ENCODE data around the gene TBL3. TPM values are rescaled to one million over a fixed set of nuclear protein-coding genes. Genes with fewer than 3 reads are reported as not detected.

TBL3 gene
- total and polyA plus RNA-seq, 7 donors, result 31.5 to 78.0 (median 41.8) TPM

DNA sequence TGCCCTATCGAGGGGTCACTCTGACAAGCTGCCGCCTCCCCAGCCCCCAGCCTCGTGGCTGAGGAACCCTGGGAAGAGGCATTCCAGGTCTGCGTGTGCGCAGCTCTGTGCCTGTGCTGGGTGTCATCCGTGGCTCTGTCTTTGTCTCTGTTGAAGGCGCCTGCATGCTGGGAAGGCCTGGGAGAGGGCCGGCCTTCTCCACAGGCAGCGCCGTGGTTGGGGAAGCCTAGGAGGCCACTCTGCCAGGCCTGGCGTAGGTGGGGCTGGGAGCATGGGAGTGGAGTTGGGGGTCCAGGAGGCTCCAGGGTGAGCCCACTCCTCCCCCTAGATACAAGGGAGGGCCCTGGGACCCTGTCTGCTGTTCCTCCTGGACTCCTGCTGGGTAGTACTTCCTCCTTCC is 58.2 kb downstream of the TBL3 start:
- ATAC-seq (no peak), DNase-seq (no peak)
- intact Hi-C loops (cut with DNase I), result no loop called here
- Histone ChIP-seq H3K9me3 (no peaks in the 10 kb centered on the region), H3K27me3 (ENCODE audit: insufficient read depth in 3 of 3, low read length in 2 of 3) (no peaks in the 10 kb centered on the region), H3K4me1 (peaks cover 21% of the 10 kb centered on the region), H3K27ac (no peak overlapping the region), H3K4me3 (peak overlapping the region; percentile 78), H3K36me3 (ENCODE audit: insufficient read depth in 1 of 2, low read depth in 1 of 2) (peaks cover 0 to 5% of the 10 kb centered on the region in 2 donors)
- TF ChIP-seq, protein P1, sequence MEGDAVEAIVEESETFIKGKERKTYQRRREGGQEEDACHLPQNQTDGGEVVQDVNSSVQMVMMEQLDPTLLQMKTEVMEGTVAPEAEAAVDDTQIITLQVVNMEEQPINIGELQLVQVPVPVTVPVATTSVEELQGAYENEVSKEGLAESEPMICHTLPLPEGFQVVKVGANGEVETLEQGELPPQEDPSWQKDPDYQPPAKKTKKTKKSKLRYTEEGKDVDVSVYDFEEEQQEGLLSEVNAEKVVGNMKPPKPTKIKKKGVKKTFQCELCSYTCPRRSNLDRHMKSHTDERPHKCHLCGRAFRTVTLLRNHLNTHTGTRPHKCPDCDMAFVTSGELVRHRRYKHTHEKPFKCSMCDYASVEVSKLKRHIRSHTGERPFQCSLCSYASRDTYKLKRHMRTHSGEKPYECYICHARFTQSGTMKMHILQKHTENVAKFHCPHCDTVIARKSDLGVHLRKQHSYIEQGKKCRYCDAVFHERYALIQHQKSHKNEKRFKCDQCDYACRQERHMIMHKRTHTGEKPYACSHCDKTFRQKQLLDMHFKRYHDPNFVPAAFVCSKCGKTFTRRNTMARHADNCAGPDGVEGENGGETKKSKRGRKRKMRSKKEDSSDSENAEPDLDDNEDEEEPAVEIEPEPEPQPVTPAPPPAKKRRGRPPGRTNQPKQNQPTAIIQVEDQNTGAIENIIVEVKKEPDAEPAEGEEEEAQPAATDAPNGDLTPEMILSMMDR (IDR thresholded peaks at IDR 0.05), result no peak
- WGBS, 3 donors, result 75 to 84% (median 75%) methylated on average over 11 of the region's 11 CpGs

DNA sequence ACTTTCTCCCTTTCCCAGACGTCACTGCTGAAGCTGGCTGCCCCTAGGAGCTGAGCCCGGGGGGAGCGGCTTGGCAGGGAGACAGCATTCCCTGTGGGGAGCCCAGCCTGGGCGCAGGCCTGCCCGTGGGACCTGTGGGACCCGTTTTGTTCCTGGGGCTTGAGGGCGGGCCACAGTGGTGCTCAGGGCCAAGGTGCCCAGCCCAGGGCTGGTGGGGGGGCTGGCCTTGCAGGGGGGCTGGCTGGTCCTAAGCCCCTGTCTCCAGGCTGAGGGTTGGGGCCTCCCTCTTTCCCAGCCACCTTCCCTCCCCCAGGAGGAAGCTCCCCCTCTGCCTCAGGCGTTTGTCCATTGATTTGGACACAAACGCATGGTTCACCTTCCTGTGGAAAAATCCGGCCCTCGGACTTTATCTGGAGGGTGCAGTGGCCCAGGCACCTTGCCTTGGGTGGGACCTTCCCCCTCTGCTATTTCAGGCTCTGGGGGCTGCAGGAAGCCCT is 59.3 kb downstream of the TBL3 start:
- 65 to 77% (median 71%) methylated on average over 10 to 11 of the region's 11 CpGs for WGBS, 3 donors
- Histone ChIP-seq H3K27me3 (ENCODE audit: insufficient read depth in 3 of 3, low read length in 2 of 3) (no peaks in the 10 kb centered on the region), H3K4me3 (peak overlapping the region; percentile 78), H3K27ac (peak overlapping the region; percentile 76), H3K36me3 (ENCODE audit: insufficient read depth in 1 of 2, low read depth in 1 of 2) (peaks cover 0 to 5% of the 10 kb centered on the region in 2 donors), H3K9me3 (no peaks in the 10 kb centered on the region), H3K4me1 (peaks cover 15% of the 10 kb centered on the region)
- DNase-seq (peak; percentile 52 to 66), ATAC-seq (peak in 3 of 4 donors; percentile 7 to 11 (median 11))
- TF ChIP-seq, protein P1 (IDR thresholded peaks at IDR 0.05), result no peak
- intact Hi-C loops (cut with DNase I), result no loop called here

Other genes starting within 250 kb of the TBL3 start
- 10 to 100 TPM in 3 of 4 donors, 1 to 10 TPM in 1; 9.9 to 23.8 (median 13.8) TPM for gene NME3, start 200.5 kb upstream of the TBL3 start, total RNA-seq
- gene NME3, start 200.5 kb upstream of the TBL3 start, polyA plus RNA-seq, result 10 to 100 TPM; 18.8 to 27.1 (median 22.4) TPM
- 10 to 100 TPM in 1 of 4 donors, 1 to 10 TPM in 3; 4.3 to 11.3 (median 5.9) TPM for gene EME2, start 199.2 kb upstream of the TBL3 start, total RNA-seq
- 1 to 10 TPM; 2.6 to 5.2 (median 4.5) TPM for gene EME2, start 199.2 kb upstream of the TBL3 start, polyA plus RNA-seq
- gene MRPS34, start 198.9 kb upstream of the TBL3 start, total RNA-seq, result 10 to 100 TPM; 56.3 to 75.1 (median 71.4) TPM
- 100 to 1,000 TPM in 2 of 3 donors, 10 to 100 TPM in 1; 85.6 to 172 (median 138) TPM for gene MRPS34, start 198.9 kb upstream of the TBL3 start, polyA plus RNA-seq
- 10 to 100 TPM; 38.4 to 59.5 (median 49.9) TPM for gene SPSB3, start 189.5 kb upstream of the TBL3 start, total RNA-seq
- gene SPSB3, start 189.5 kb upstream of the TBL3 start, polyA plus RNA-seq, result 100 to 1,000 TPM in 1 of 3 donors, 10 to 100 TPM in 2; 26.3 to 108 (median 78.1) TPM
- gene NUBP2, start 189.1 kb upstream of the TBL3 start, total RNA-seq, result 10 to 100 TPM; 34.7 to 44.7 (median 38.5) TPM
- gene NUBP2, start 189.1 kb upstream of the TBL3 start, polyA plus RNA-seq, result 10 to 100 TPM; 61.9 to 96.0 (median 76.1) TPM
- under 1 TPM in 1 of 4 donors, not detected in 3; 0.22 TPM for gene IGFALS, start 178.3 kb upstream of the TBL3 start, total RNA-seq
- gene IGFALS, start 178.3 kb upstream of the TBL3 start, polyA plus RNA-seq, result under 1 TPM; 0.12 to 0.38 (median 0.14) TPM
- gene HAGH, start 145.2 kb upstream of the TBL3 start, total RNA-seq, result 100 to 1,000 TPM; 123 to 167 (median 157) TPM
- gene HAGH, start 145.2 kb upstream of the TBL3 start, polyA plus RNA-seq, result 100 to 1,000 TPM; 112 to 277 (median 186) TPM
- 10 to 100 TPM; 23.2 to 28.1 (median 24.1) TPM for gene FAHD1, start 144.8 kb upstream of the TBL3 start, total RNA-seq
- gene FAHD1, start 144.8 kb upstream of the TBL3 start, polyA plus RNA-seq, result 10 to 100 TPM; 27.0 to 63.8 (median 30.2) TPM
- gene MEIOB, start 99.9 kb upstream of the TBL3 start, total RNA-seq, result not detected
- not detected for gene MEIOB, start 99.9 kb upstream of the TBL3 start, polyA plus RNA-seq
- not detected for gene HS3ST6, start 53.6 kb upstream of the TBL3 start, total RNA-seq
- gene HS3ST6, start 53.6 kb upstream of the TBL3 start, polyA plus RNA-seq, result not detected
- 10 to 100 TPM; 44.2 to 65.3 (median 53.2) TPM for gene MSRB1, start 28.9 kb upstream of the TBL3 start, total RNA-seq
- 10 to 100 TPM; 50.4 to 83.4 (median 76.1) TPM for gene MSRB1, start 28.9 kb upstream of the TBL3 start, polyA plus RNA-seq
- 100 to 1,000 TPM; 205 to 296 (median 233) TPM for gene RPL3L, start 17.4 kb upstream of the TBL3 start, total RNA-seq
- 100 to 1,000 TPM; 116 to 315 (median 188) TPM for gene RPL3L, start 17.4 kb upstream of the TBL3 start, polyA plus RNA-seq
- 100 to 1,000 TPM; 350 to 465 (median 373) TPM for gene NDUFB10, start 12.5 kb upstream of the TBL3 start, total RNA-seq
- gene NDUFB10, start 12.5 kb upstream of the TBL3 start, polyA plus RNA-seq, result 100 to 1,000 TPM; 753 to 870 (median 797) TPM
- gene RPS2, start 7.2 kb upstream of the TBL3 start, total RNA-seq, result 1,000 to 10,000 TPM; 1,044 to 1,902 (median 1,426) TPM
- 1,000 to 10,000 TPM; 2,097 to 3,940 (median 2,652) TPM for gene RPS2, start 7.2 kb upstream of the TBL3 start, polyA plus RNA-seq
- not detected for gene RNF151, start 5.2 kb upstream of the TBL3 start, total RNA-seq
- not detected for gene RNF151, start 5.2 kb upstream of the TBL3 start, polyA plus RNA-seq
- under 1 TPM in 1 of 4 donors, not detected in 3; 0.20 TPM for gene NOXO1, start 9.4 kb downstream of the TBL3 start, total RNA-seq
- under 1 TPM; 0.27 to 0.77 (median 0.39) TPM for gene NOXO1, start 9.4 kb downstream of the TBL3 start, polyA plus RNA-seq
- gene GFER, start 12.1 kb downstream of the TBL3 start, total RNA-seq, result 10 to 100 TPM; 18.9 to 34.2 (median 28.4) TPM
- gene GFER, start 12.1 kb downstream of the TBL3 start, polyA plus RNA-seq, result 10 to 100 TPM; 40.0 to 53.2 (median 43.5) TPM
- under 1 TPM in 3 of 4 donors, not detected in 1; 0.24 to 0.52 (median 0.25) TPM for gene SYNGR3, start 17.9 kb downstream of the TBL3 start, total RNA-seq
- gene SYNGR3, start 17.9 kb downstream of the TBL3 start, polyA plus RNA-seq, result under 1 TPM; 0.24 to 0.85 (median 0.25) TPM
- gene ZNF598, start 37.8 kb downstream of the TBL3 start, total RNA-seq, result 10 to 100 TPM; 27.4 to 46.6 (median 44.8) TPM
- 10 to 100 TPM; 35.6 to 58.8 (median 51.9) TPM for gene ZNF598, start 37.8 kb downstream of the TBL3 start, polyA plus RNA-seq
- under 1 TPM in 1 of 4 donors, not detected in 3; 0.66 TPM for gene NPW, start 47.7 kb downstream of the TBL3 start, total RNA-seq
- gene NPW, start 47.7 kb downstream of the TBL3 start, polyA plus RNA-seq, result under 1 TPM in 2 of 3 donors, not detected in 1; 0.14 to 0.43 TPM
- gene NHERF2, start 54.8 kb downstream of the TBL3 start, total RNA-seq, result 100 to 1,000 TPM in 1 of 4 donors, 10 to 100 TPM in 3; 61.6 to 156 (median 90.4) TPM
- gene NHERF2, start 54.8 kb downstream of the TBL3 start, polyA plus RNA-seq, result 10 to 100 TPM; 76.4 to 90.8 (median 86.2) TPM
- 10 to 100 TPM in 1 of 4 donors, 1 to 10 TPM in 3; 3.1 to 11.9 (median 4.8) TPM for gene NTHL1, start 75.8 kb downstream of the TBL3 start, total RNA-seq
- gene NTHL1, start 75.8 kb downstream of the TBL3 start, polyA plus RNA-seq, result 10 to 100 TPM in 2 of 3 donors, 1 to 10 TPM in 1; 8.0 to 17.7 (median 16.8) TPM
- gene TSC2, start 75.9 kb downstream of the TBL3 start, total RNA-seq, result 10 to 100 TPM; 60.8 to 89.9 (median 73.8) TPM
- gene TSC2, start 75.9 kb downstream of the TBL3 start, polyA plus RNA-seq, result 10 to 100 TPM; 27.8 to 43.0 (median 29.7) TPM
- gene PKD1, start 163.8 kb downstream of the TBL3 start, total RNA-seq, result 100 to 1,000 TPM in 1 of 4 donors, 10 to 100 TPM in 3; 59.1 to 123 (median 86.0) TPM
- gene PKD1, start 163.8 kb downstream of the TBL3 start, polyA plus RNA-seq, result 10 to 100 TPM; 33.9 to 93.3 (median 58.4) TPM
- gene RAB26, start 176.6 kb downstream of the TBL3 start, total RNA-seq, result 1 to 10 TPM in 1 of 4 donors, under 1 TPM in 3; 0.32 to 1.7 (median 0.83) TPM
- gene RAB26, start 176.6 kb downstream of the TBL3 start, polyA plus RNA-seq, result under 1 TPM; 0.17 to 0.31 (median 0.21) TPM
- gene TRAF7, start 183.7 kb downstream of the TBL3 start, total RNA-seq, result 10 to 100 TPM; 15.6 to 47.5 (median 38.9) TPM
- gene TRAF7, start 183.7 kb downstream of the TBL3 start, polyA plus RNA-seq, result 10 to 100 TPM; 20.8 to 39.1 (median 27.3) TPM
- 1 to 10 TPM in 1 of 4 donors, under 1 TPM in 3; 0.63 to 1.0 (median 0.76) TPM for gene CASKIN1, start 224.6 kb downstream of the TBL3 start, total RNA-seq
- under 1 TPM; 0.32 to 0.45 (median 0.43) TPM for gene CASKIN1, start 224.6 kb downstream of the TBL3 start, polyA plus RNA-seq
- 10 to 100 TPM; 18.8 to 35.0 (median 28.7) TPM for gene MLST8, start 233.4 kb downstream of the TBL3 start, total RNA-seq
- 10 to 100 TPM; 58.1 to 60.5 (median 59.7) TPM for gene MLST8, start 233.4 kb downstream of the TBL3 start, polyA plus RNA-seq
- gene BRICD5, start 238.8 kb downstream of the TBL3 start, total RNA-seq, result 1 to 10 TPM in 3 of 4 donors, under 1 TPM in 1; 0.86 to 5.3 (median 4.1) TPM
- gene BRICD5, start 238.8 kb downstream of the TBL3 start, polyA plus RNA-seq, result 1 to 10 TPM; 1.4 to 3.1 (median 1.8) TPM
- 10 to 100 TPM; 27.2 to 35.9 (median 29.8) TPM for gene PGP, start 242.8 kb downstream of the TBL3 start, total RNA-seq
- gene PGP, start 242.8 kb downstream of the TBL3 start, polyA plus RNA-seq, result 10 to 100 TPM; 20.9 to 27.4 (median 24.0) TPM